GM23338 (cell line): ENCODE data around the gene AKAP13. TPM values are rescaled to one million over a fixed set of nuclear protein-coding genes. Genes with fewer than 3 reads are reported as not detected.

Experiments used
- ATAC-seq: fragments of 200-7000 bp; cut with Tn5 transposase; 3 replicates; pipeline ENCODE4 v1.9.1; 2020
- DNase-seq: peaks from one replicate; pipeline ENCODE4 v3.0.0-alpha.2; 2015; ENCODE audit warnings: low spot score
- H2AFZ ChIP-seq: fragments of 200-600 bp; sonication (generic); 2 replicates; pipeline ENCODE4 v1.8.0; 2016; ENCODE audit warnings: antibody characterized with exemption, mild to moderate bottlenecking, moderate library complexity
- H3F3A ChIP-seq: fragments of 200-600 bp; sonication (generic); replicated peaks from 2 replicates; pipeline ENCODE4 v1.8.0; 2017; ENCODE audit warnings: antibody characterized with exemption, mixed run types, low read depth
- H3K27ac ChIP-seq: fragments of 200-600 bp; sonication (generic); 2 replicates; pipeline ENCODE4 v1.6.1; 2016; ENCODE audit warnings: low read depth
- H3K27me3 ChIP-seq: fragments of 200-600 bp; sonication (generic); 2 replicates; pipeline ENCODE4 v1.8.0; 2016; ENCODE audit warnings: mild to moderate bottlenecking, mixed run types, moderate library complexity; ENCODE audit not compliant: insufficient read depth
- H3K36me3 ChIP-seq: fragments of 200-600 bp; sonication (generic); 2 replicates; pipeline ENCODE4 v1.8.0; 2016; ENCODE audit warnings: mild to moderate bottlenecking; ENCODE audit not compliant: insufficient read depth
- H3K4me1 ChIP-seq: fragments of 200-600 bp; sonication (generic); 2 replicates; pipeline ENCODE4 v1.8.0; 2016; ENCODE audit warnings: mild to moderate bottlenecking, moderate library complexity; ENCODE audit not compliant: insufficient read depth
- H3K4me2 ChIP-seq: fragments of 200-600 bp; sonication (generic); 2 replicates; pipeline ENCODE4 v1.7.1; 2017; ENCODE audit warnings: mixed run types
- H3K4me3 ChIP-seq: fragments of 200-600 bp; sonication (generic); 2 replicates; pipeline ENCODE4 v1.6.1; 2016; ENCODE audit warnings: mixed run types
- H3K79me2 ChIP-seq: fragments of 200-600 bp; sonication (generic); replicated peaks from 2 replicates; pipeline ENCODE4 v1.8.0; 2017; ENCODE audit warnings: mild to moderate bottlenecking; ENCODE audit not compliant: insufficient read depth
- H3K9me2 ChIP-seq: fragments of 200-600 bp; sonication (generic); 2 replicates; pipeline ENCODE4 v1.8.0; 2017; ENCODE audit not compliant: insufficient read depth
- H4K20me1 ChIP-seq: fragments of 200-600 bp; sonication (generic); replicated peaks from 2 replicates; pipeline ENCODE4 v1.8.0; 2017; ENCODE audit warnings: mild to moderate bottlenecking; ENCODE audit not compliant: insufficient read depth
- H3K27ac Mint-ChIP-seq: 2 replicates; pipeline ENCODE4 v1.8.0; 2020; ENCODE audit warnings: inconsistent platforms, mild to moderate bottlenecking, moderate library complexity, mixed read lengths
- H3K27me3 Mint-ChIP-seq: 3 replicates; pipeline ENCODE4 v1.8.0; 2022; ENCODE audit warnings: low read depth, mild to moderate bottlenecking, moderate library complexity, mixed read lengths, inconsistent platforms; ENCODE audit not compliant: insufficient read depth, poor library complexity
- H3K36me3 Mint-ChIP-seq: 3 replicates; pipeline ENCODE4 v1.8.0; 2021; ENCODE audit warnings: low read depth, mild to moderate bottlenecking, inconsistent platforms, moderate library complexity, mixed read lengths
- H3K4me1 Mint-ChIP-seq: 3 replicates; pipeline ENCODE4 v1.8.0; 2020; ENCODE audit warnings: mild to moderate bottlenecking, inconsistent platforms, mixed read lengths
- H3K4me3 Mint-ChIP-seq: 3 replicates; pipeline ENCODE4 v1.8.0; 2021; ENCODE audit warnings: moderate library complexity, mild to moderate bottlenecking, inconsistent platforms, mixed read lengths
- H3K9me3 Mint-ChIP-seq: 3 replicates; pipeline ENCODE4 v1.8.0; 2020; ENCODE audit warnings: moderate library complexity, mild to moderate bottlenecking, inconsistent platforms, mixed read lengths
- CREB1 ChIP-seq: fragments of 250-450 bp; sonication (Bioruptor Pico); IDR thresholded peaks from 2 replicates; pipeline ENCODE4 v1.5.0; 2020; ENCODE audit warnings: low read depth, mild to moderate bottlenecking, moderate library complexity
- CTCF ChIP-seq, 2 experiments: fragments of 200-600 bp in 1 of 2; sonication (generic) in 1 of 2; conservative IDR thresholded peaks; 2 replicates each; pipeline versions ENCODE4 v1.5.1 to v1.6.1; 2016 to 2017; ENCODE audit warnings: antibody characterized with exemption in 2 of 2, low read depth in 2 of 2, mild to moderate bottlenecking in 2 of 2, moderate library complexity in 1 of 2
- ETS1 ChIP-seq: IDR thresholded peaks from 2 replicates; pipeline ENCODE4 v1.6.1; 2016; ENCODE audit warnings: antibody characterized with exemption
- EZH2 ChIP-seq: fragments of 200-600 bp; sonication (generic); IDR thresholded peaks from one replicate; pipeline ENCODE4 v1.8.0; 2017; ENCODE audit warnings: antibody characterized with exemption, mild to moderate bottlenecking, low read depth; ENCODE audit not compliant: unreplicated experiment
- EZH2phosphoT487 ChIP-seq: fragments of 200-600 bp; sonication (generic); IDR thresholded peaks from one replicate; pipeline ENCODE4 v1.8.1; 2018; ENCODE audit warnings: antibody characterized with exemption; ENCODE audit not compliant: unreplicated experiment
- JUNB ChIP-seq: IDR thresholded peaks from one replicate; pipeline ENCODE4 v1.6.1; 2016; ENCODE audit warnings: antibody characterized with exemption; ENCODE audit not compliant: unreplicated experiment
- NANOG ChIP-seq: IDR thresholded peaks from 2 replicates; pipeline ENCODE4 v1.6.1; 2016; ENCODE audit warnings: antibody characterized with exemption, borderline replicate concordance
- POLR2AphosphoS5 ChIP-seq: IDR thresholded peaks from 2 replicates; pipeline ENCODE4 v1.6.1; 2016; ENCODE audit warnings: antibody characterized with exemption, low read depth
- REST ChIP-seq: IDR thresholded peaks from one replicate; pipeline ENCODE4 v1.6.1; 2018; ENCODE audit warnings: antibody characterized with exemption; ENCODE audit not compliant: unreplicated experiment
- STAT1 ChIP-seq: IDR thresholded peaks from one replicate; pipeline ENCODE4 v1.6.1; 2016; ENCODE audit warnings: antibody characterized with exemption; ENCODE audit not compliant: unreplicated experiment
- ZNF331 ChIP-seq: fragments of 250-450 bp; sonication (Bioruptor Pico); IDR thresholded peaks from 2 replicates; pipeline ENCODE4 v1.5.0; 2020; ENCODE audit warnings: low read depth, mild to moderate bottlenecking, moderate library complexity
- ZNF462 ChIP-seq: fragments of 250-450 bp; sonication (Bioruptor Pico); IDR thresholded peaks from 2 replicates; pipeline ENCODE4 v1.5.0; 2020; ENCODE audit warnings: mild to moderate bottlenecking, moderate library complexity
- polyA plus RNA-seq: library from polyadenylated mRNA; unstranded; fragments of >200 nt; fragmentation: Nextera tagmentation; extraction: Ambion mirVana; gene quantifications from 2 replicates; pipeline ENCODE4 v1.2.1, GENCODE V29; 2016
- total RNA-seq: library from RNA; depleted of rRNA; stranded (reverse); fragments of >200 nt; shearing (Covaris generic); gene quantifications from 2 replicates; pipeline ENCODE4 v1.2.3, GENCODE V29; 2014

AKAP13 gene
- total and polyA plus RNA-seq, 2 experiments from 2014 or later, result 46.2 to 60.7 TPM

GRCh38 chr15:85351965-85352364 is 28.4 kb upstream of the AKAP13 start:
- no peak for DNase-seq
- no peaks in the 10 kb centered on the region for H3K36me3 Mint-ChIP-seq
- Histone ChIP-seq H3K4me2 (no peak overlapping the region), H4K20me1 (no peaks in the 10 kb centered on the region), H3K4me1 (no peaks in the 10 kb centered on the region), H2AFZ (no peak overlapping the region), H3K79me2 (no peaks in the 10 kb centered on the region), H3K36me3 (no peaks in the 10 kb centered on the region), H3K4me3 (no peak overlapping the region), H3K27ac (no peak overlapping the region), H3K27me3 (no peaks in the 10 kb centered on the region), H3F3A (no peaks in the 10 kb centered on the region), H3K9me2 (no peaks in the 10 kb centered on the region)
- H3K9me3 Mint-ChIP-seq, result no peaks in the 10 kb centered on the region
- TF ChIP-seq REST (no peak), EZH2 (no peak), JUNB (no peak), STAT1 (no peak), CTCF (conservative IDR thresholded peaks at IDR 0.05; ENCODE audit: low read depth in 2 of 2) (no peak), ETS1 (no peak), EZH2phosphoT487 (no peak), CREB1 (CRISPR knock-in tag) (no peak), NANOG (no peak), ZNF462 (no peak), ZNF331 (CRISPR knock-in tag) (no peak), POLR2AphosphoS5 (no peak)
- H3K4me3 Mint-ChIP-seq, result no peak overlapping the region
- peaks cover 4% of the 10 kb centered on the region; the same call in 2 of the 3 replicates for H3K4me1 Mint-ChIP-seq
- H3K27me3 Mint-ChIP-seq, result peaks cover 2% of the 10 kb centered on the region
- ATAC-seq, result no peak
- no peak overlapping the region for H3K27ac Mint-ChIP-seq
